Ishikawa (cell line): Measurements from ENCODE around the gene SLC24A4.

Experiments used
- CEBPB ChIP-seq: IDR thresholded peaks from 2 replicates; pipeline ENCODE4 v1.6.1; 2012
- CREB1 ChIP-seq: IDR thresholded peaks from 2 replicates; pipeline ENCODE4 v1.6.1; 2012; ENCODE audit warnings: low read depth
- EGR1 ChIP-seq: IDR thresholded peaks from 2 replicates; pipeline ENCODE4 v1.6.1; 2012
- EP300 ChIP-seq: IDR thresholded peaks from 2 replicates; pipeline ENCODE4 v1.6.1; 2012; ENCODE audit warnings: borderline replicate concordance
- FOXM1 ChIP-seq: IDR thresholded peaks from 2 replicates; pipeline ENCODE4 v1.6.1; 2012; ENCODE audit warnings: low read depth, borderline replicate concordance
- MAX ChIP-seq: IDR thresholded peaks from 2 replicates; pipeline ENCODE4 v1.6.1; 2012
- NFIC ChIP-seq: IDR thresholded peaks from 2 replicates; pipeline ENCODE4 v1.6.1; 2012
- RAD21 ChIP-seq: IDR thresholded peaks from 2 replicates; pipeline ENCODE4 v1.6.1; 2012; ENCODE audit warnings: low read depth
- REST ChIP-seq: IDR thresholded peaks from 2 replicates; pipeline ENCODE4 v1.6.1; 2012; ENCODE audit warnings: low read depth, mild to moderate bottlenecking
- TAF1 ChIP-seq: IDR thresholded peaks from 2 replicates; pipeline ENCODE4 v1.6.1; 2012; ENCODE audit warnings: low read depth, mild to moderate bottlenecking
- TCF12 ChIP-seq: IDR thresholded peaks from 2 replicates; pipeline ENCODE4 v1.6.1; 2012; ENCODE audit warnings: low read depth
- TEAD4 ChIP-seq: IDR thresholded peaks from 2 replicates; pipeline ENCODE4 v1.6.1; 2012
- USF1 ChIP-seq: IDR thresholded peaks from 2 replicates; pipeline ENCODE4 v1.6.1; 2012
- YY1 ChIP-seq: IDR thresholded peaks from 2 replicates; pipeline ENCODE4 v1.6.1; 2012; ENCODE audit warnings: low read depth
- ZBTB7A ChIP-seq: IDR thresholded peaks from 2 replicates; pipeline ENCODE4 v1.6.1; 2012; ENCODE audit warnings: low read depth

Gene SLC24A4

GRCh38 chr14:92407410-92407809 is 84.4 kb downstream of the SLC24A4 start:
- TF ChIP-seq TEAD4 (no peak), REST (no peak), TCF12 (no peak), TAF1 (no peak), CREB1 (no peak), ZBTB7A (no peak), EGR1 (no peak), MAX (no peak), USF1 (no peak), CEBPB (no peak), YY1 (no peak), RAD21 (no peak), NFIC (no peak), EP300 (no peak), FOXM1 (no peak)

- TF ChIP-seq TAF1 = no peak
Observed at GRCh38 chr14:92409043-92409442, 86.1 kb downstream of the SLC24A4 start.

GRCh38 chr14:92411135-92411534 is 88.2 kb downstream of the SLC24A4 start:
- no peak for TF ChIP-seq NFIC
- no peak for TF ChIP-seq TAF1
- TF ChIP-seq TEAD4 = no peak
- TF ChIP-seq EGR1 = no peak
- no peak for TF ChIP-seq USF1
- TF ChIP-seq MAX = no peak
- TF ChIP-seq CEBPB = no peak
- no peak for TF ChIP-seq FOXM1
- no peak for TF ChIP-seq ZBTB7A
- TF ChIP-seq REST = no peak
- no peak for TF ChIP-seq YY1
- TF ChIP-seq TCF12 = no peak
- TF ChIP-seq CREB1 = no peak

- TF ChIP-seq RAD21 = no peak
- TF ChIP-seq TCF12 = no peak
- no peak for TF ChIP-seq TEAD4
- TF ChIP-seq NFIC = no peak
- TF ChIP-seq MAX = no peak
- TF ChIP-seq ZBTB7A = no peak
- TF ChIP-seq EGR1 = no peak
Observed at GRCh38 chr14:92411941-92412340, 89.0 kb downstream of the SLC24A4 start.

GRCh38 chr14:92412912-92413311 is 89.9 kb downstream of the SLC24A4 start:
- TF ChIP-seq TCF12 (no peak), CEBPB (no peak), FOXM1 (no peak), MAX (no peak), REST (no peak), ZBTB7A (no peak), USF1 (no peak), TAF1 (no peak), NFIC (no peak), YY1 (no peak), EP300 (no peak), TEAD4 (no peak), RAD21 (no peak), CREB1 (no peak), EGR1 (no peak)
